HL-60/S4 (cell line): ENCODE measurements around the gene TMEM161A.

Experiments used
- in situ Hi-C: fragments of 300-500 bp; cut with MboI; formaldehyde crosslinking; loops from 2 replicates; pipeline ENCODE4 v1.14.3; 2022; ENCODE audit warnings: low sequenced_read_pairs

The TMEM161A gene

DNA sequence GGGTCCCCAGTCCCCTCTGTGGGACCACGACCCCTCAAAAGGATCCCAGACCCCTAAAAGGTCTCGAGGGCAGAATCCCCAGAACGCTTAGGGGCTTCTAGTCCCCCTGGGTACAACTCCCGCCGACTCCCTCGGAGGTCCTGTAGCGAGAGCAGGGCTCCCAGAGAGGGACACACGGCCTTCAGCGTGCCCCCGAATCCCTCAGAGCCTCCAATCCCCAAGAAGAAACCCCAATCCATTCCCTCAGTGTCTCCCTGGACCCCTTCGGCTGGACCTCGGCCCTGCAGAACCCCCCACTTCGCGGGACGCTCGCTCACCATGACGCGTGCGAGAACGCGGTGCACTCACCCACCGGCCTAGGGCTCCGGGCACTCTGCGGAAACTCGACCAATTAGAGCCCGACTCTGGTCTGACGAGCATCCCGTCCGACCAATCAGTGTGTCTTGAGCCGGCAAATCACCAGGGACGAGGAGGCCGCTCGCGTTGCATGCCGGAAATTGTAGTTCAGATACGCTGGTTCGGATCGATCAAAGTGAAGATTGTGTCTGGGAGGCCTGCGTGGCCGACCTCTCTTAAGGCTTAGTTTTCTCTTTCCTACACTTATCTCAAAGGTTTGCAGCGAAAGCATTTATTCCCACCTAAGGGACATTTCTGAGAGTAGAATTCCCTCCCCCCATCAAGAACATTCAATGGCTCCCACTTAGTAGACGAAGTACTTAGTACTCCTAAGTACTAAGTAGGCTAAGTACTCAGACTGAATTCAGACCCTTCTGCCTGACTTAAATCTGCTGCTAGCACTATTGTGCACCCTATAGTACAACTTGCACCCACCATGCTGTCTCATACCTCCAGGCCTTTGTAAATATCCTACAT, at the start of gene TMEM161A:
Gene TMEM161A, minus strand, starts transcription at position 370 of the 873 bp plus-strand sequence. Its CDS starts 50 bp downstream, at position 320.
- in situ Hi-C loops, result no loop called here

- in situ Hi-C loops, result no loop called here
Observed at GRCh38 chr19:19186742-19187141, 48.5 kb upstream of the TMEM161A start.

DNA sequence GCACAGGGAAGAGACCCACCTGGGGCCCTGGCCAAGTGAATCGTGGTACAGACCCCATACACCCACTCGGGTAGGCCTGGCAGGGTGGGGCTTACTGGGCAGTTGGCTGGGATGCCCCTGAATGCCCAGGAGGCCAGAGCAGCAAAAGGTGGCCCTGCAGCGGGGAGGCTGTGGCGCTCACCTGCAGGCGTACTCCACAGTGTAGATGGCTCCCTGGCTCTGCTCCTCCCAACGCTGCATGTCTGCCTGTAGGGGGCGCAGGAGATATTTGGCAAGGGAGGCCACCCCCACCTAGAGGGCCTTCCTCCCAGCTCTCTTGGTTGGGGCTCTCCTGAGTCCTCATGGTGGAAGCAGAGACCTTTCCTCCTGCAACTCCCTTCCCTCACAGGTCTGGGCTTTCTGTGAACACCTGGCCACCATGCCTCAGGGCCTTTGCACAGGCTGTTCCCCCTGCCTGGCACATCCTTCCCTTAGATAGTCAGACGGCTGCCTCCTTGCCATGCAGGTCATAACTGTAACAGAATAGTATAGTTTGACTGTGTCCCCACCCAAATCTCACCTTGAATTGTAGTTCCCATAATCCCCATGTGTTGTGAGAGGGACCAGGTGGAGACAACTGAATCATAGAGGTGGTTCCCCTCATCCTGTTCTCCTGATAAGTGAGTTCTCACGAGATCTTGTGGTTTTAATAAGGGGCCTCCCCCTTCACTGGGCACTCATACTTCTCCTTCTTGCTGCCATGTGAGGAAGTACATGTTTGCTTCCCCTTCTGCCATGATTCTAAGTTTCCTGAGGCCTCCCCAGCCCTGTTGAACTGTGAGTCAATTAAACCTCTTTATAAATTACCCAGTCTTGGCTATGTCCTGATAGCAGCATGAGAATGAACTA, 47.8 kb upstream of the TMEM161A start:
- in situ Hi-C loops, result no loop called here

- in situ Hi-C loops, result no loop called here
Observed at GRCh38 chr19:19181488-19181998, 43.3 kb upstream of the TMEM161A start.

GRCh38 chr19:19179548-19180441, 41.5 kb upstream of the TMEM161A start:
- in situ Hi-C loops, result no loop called here

GRCh38 chr19:19176950-19177349, 38.7 kb upstream of the TMEM161A start:
- in situ Hi-C loops, result no loop called here

DNA sequence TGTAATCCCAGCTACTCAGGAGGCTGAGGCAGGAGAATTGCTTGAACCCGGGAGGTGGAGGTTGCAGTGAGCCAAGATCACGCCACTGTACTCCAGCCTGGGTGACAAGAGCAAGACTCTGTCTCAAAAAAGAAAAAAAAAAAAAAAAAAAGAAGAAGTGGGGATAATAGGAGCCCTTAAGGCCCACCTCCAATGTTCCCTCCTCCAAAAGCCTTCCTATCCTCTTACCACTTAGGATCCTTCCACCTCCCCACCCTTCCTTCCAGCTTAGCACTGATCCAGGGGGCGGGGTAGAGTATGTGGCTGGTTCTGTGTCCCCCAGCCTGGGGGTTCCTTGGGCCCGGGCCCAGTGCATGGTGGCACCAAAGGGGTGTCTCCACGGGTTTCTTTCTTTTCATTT, 35.0 kb upstream of the TMEM161A start:
- in situ Hi-C loops, result loop anchor here (25.0 kb wide), 1 partner anchor 314 kb away; no protein-coding TSS in a partner anchor

GRCh38 chr19:19171821-19172532, 33.7 kb upstream of the TMEM161A start:
- in situ Hi-C loops, result loop anchor here (25.0 kb wide), 1 partner anchor 315 kb away; no protein-coding TSS in a partner anchor

DNA sequence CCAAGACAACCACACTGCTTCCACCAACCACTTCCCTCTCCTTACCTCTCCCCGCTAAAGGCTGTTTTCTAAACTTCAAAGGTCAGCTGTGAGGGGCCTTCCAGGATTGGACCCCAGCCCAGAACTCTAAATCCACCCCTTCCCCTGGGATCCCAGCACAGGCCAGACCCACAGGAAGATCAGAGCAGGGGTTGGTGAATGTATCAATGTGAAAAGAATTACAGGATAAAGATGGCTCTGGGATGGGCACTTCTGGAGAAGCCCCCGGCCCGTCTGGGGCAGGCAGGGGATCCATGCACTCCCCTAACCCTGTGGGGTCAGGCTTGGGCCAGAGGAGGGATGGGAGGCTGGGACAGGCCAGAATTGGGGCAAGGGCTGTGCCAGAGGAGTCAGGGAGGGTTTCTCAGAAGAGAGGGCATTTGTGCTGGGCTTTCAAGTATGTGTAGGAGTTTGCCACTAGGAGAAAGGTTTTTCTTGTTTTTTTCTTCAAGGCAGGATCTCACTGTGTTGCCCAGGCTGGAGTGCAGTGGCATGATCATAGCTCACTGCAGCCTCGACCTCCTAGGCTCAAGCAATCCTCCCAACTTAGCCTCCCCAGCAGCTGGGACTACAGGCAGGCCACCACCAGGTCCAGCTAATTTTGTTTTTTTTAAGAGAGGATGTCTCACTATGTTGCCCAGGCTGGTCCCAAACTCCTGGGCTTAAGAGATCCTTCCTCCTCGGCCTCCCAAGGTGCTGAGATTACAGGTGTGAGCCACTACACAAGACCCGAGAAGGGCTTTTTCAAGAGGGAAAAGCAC, 32.8 kb upstream of the TMEM161A start:
- in situ Hi-C loops, result loop anchor here (25.0 kb wide), 1 partner anchor 316 kb away; no protein-coding TSS in a partner anchor

- in situ Hi-C loops, result loop anchor here (25.0 kb wide), 1 partner anchor 317 kb away; no protein-coding TSS in a partner anchor
Observed at GRCh38 chr19:19170053-19170872, 32.0 kb upstream of the TMEM161A start, which contains the start of gene MEF2B. Gene MEF2B (minus strand): TSS chr19:19170263. CDS start chr19:19150735, 19,528 bp downstream.

DNA sequence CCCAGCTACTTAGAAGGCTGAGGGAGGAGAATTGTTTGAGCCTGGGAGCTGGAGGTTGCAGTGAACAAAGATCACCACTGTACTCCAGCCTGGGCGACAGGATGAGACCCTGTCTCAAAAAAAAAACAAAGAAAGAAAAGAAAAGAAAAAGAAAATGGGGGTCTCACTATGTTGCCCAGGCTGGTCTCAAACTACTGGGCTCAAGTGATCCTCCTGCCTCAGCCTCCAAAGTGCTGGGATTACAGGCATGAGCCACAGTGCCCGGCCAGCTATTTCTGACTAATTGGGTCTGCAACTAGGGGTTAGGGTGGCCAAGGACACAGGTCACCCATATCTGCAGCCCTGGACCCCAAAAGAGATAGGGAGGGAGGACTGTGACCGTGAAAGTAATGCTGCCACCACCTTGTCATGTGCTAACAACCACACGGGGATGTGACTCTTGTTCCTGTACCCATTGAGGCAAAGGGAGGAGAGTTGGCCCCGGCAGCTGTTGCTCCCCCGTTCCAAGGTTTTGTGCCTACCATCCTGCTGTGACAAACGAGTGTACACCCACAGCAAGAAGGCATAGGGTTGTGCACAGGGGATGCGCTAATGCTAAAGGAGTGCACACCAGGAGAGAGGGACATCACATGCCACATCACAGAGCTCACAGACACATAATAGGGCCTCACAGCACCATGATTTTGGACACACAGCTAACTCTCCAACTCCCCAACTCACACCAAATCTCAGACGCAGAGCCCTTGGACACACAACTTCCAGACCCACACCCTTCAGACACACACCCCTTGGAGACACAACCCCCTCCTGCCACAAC, 31.2 kb upstream of the TMEM161A start:
- in situ Hi-C loops, result loop anchor here (25.0 kb wide), 1 partner anchor 318 kb away; no protein-coding TSS in a partner anchor

- in situ Hi-C loops, result loop anchor here (25.0 kb wide), 1 partner anchor 320 kb away; no protein-coding TSS in a partner anchor
Observed at GRCh38 chr19:19167612-19168011, 29.3 kb upstream of the TMEM161A start.

DNA sequence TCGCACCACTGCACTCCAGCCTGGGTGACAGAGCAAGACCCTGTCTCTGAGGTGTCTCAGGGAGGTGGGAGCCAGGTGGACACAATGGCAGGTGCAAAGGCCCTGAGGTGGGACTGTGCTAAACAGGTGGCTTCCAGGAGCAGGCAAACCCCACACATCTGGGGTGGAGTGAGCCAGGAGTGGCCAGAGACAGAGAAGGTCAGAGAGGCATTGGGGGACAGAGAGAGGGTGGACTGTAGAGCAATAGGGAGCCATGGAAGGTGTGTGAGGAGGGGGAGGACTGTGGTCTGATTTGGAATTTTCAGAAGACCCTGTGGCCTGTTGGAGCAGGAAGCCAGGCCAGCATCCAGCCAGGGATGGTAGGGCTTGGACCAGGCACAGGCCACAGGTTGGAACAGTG, 27.1 kb upstream of the TMEM161A start:
- in situ Hi-C loops, result loop anchor here (25.0 kb wide), 1 partner anchor 322 kb away; no protein-coding TSS in a partner anchor

DNA sequence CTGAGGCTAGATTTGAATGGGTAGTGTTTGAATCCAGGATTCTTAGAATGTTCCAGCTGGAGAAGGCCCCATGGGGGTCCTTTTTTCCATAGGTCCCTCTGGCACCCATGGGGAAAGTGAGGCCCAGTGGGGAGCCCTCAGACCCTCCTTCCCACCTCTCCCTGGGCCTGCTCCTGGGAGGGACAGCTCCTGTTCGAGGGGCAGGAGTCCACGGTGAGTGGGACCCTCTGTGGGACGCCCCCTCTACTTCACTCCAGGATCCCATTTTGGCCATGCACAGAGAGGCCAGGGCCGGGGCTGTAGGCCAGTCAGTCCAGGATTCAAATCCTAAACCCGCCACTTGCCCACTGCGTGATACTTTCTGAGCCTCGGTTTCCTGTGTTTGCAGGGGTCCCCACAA, 24.2 kb upstream of the TMEM161A start:
- in situ Hi-C loops, result loop anchor here (25.0 kb wide), 1 partner anchor 325 kb away; no protein-coding TSS in a partner anchor

- in situ Hi-C loops, result loop anchor here (25.0 kb wide), 1 partner anchor 327 kb away; no protein-coding TSS in a partner anchor
Observed at GRCh38 chr19:19160461-19161035, 22.3 kb upstream of the TMEM161A start.

DNA sequence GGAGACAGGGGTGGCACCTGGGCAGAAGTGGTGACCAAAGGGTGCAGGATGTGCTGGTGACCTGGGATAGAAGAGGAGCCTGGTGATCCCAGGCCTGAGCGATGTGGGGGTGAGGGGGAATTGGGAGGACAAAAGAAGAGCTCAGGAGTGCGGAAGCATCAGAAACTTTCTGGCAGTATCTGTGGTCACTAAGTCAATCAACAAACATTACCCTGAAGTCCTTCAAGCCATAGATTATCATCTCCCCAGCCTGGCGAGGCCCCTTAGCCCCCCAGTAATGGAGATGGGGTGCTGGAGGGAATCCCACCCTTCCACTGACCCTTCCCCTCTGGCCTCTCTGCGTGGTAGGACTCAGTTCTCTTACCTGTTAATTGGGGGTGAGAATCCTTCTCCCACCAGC, 21.3 kb upstream of the TMEM161A start:
- in situ Hi-C loops, result loop anchor here (25.0 kb wide), 1 partner anchor 328 kb away; no protein-coding TSS in a partner anchor
